GM12873 (cell line): Measurements from ENCODE around the gene FRMPD1.

Experiments
- TF ChIP-seq, protein P1 (sequence below): IDR thresholded peaks from 2 replicates; pipeline ENCODE4 v1.5.1; 2012; ENCODE audit warnings: low read depth, mild to moderate bottlenecking, moderate library complexity, low read length, control low read depth; ENCODE audit not compliant: insufficient read depth; ENCODE audit errors: missing control alignments

FRMPD1 gene

DNA sequence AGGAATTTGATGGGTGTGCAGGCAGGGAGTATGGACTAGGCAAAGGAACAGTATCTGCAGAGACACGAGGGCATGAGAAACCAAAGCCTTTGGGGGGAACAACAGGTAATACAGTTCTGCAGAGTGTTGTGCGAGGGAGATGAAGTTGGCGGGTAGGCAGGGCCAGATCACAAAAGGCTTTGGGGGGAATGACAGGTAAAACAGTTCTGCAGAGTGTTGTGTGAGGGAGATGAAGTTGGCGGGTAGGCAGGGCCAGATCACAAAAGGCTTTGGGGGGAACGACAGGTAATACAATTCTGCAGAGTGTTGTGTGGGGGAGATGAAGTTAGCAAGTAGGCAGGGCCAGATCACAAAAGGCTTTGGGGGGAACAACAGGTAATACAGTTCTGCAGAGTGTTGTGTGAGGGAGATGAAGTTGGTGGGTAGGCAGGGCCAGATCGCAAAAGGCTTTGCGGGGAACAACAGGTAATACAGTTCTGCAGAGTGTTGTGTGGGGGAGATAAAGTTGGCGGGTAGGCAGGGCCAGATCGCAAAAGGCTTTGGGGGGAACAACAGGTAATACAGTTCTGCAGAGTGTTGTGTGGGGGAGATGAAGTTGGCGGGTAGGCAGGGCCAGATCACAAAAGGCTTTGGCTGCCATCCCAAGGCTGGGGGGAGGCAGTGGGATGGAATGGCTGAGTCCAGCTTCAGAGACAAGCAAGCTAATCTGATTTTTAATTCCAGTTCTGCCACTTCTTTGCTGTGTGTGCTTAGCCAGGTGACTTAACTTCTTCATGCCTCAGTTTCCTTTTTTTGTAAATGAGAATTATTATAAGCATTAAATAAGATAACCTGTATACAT is 33.0 kb downstream of the FRMPD1 start:
- TF ChIP-seq, protein P1, sequence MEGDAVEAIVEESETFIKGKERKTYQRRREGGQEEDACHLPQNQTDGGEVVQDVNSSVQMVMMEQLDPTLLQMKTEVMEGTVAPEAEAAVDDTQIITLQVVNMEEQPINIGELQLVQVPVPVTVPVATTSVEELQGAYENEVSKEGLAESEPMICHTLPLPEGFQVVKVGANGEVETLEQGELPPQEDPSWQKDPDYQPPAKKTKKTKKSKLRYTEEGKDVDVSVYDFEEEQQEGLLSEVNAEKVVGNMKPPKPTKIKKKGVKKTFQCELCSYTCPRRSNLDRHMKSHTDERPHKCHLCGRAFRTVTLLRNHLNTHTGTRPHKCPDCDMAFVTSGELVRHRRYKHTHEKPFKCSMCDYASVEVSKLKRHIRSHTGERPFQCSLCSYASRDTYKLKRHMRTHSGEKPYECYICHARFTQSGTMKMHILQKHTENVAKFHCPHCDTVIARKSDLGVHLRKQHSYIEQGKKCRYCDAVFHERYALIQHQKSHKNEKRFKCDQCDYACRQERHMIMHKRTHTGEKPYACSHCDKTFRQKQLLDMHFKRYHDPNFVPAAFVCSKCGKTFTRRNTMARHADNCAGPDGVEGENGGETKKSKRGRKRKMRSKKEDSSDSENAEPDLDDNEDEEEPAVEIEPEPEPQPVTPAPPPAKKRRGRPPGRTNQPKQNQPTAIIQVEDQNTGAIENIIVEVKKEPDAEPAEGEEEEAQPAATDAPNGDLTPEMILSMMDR = no peak

DNA sequence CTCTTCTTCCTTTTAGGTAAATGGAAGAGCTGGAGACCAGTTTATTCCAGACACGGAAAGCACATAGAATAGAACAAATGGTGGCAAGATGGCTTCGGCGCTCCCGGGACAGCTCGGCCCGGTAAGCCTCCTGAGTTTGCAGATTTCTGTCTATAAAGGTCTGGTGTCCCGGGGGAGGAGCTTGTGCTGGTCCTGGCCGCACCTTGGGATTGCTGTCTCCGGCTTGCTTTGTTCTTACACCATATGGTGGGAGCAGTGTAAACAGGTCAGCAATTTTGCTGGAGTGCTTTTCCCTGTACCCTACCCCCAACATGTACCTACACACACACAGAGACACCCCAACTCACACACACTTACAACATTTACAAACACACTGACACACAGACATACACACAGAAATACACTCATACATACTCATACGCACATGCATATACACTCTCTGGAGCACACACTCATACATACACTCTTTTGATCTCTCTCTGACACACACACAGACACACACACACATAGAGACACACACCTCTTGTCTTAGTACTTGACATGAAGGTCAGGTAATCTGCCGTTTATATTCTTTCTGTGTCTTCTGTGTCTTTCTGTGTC is 42.0 kb downstream of the FRMPD1 start:
- TF ChIP-seq, protein P1 = no peak

DNA sequence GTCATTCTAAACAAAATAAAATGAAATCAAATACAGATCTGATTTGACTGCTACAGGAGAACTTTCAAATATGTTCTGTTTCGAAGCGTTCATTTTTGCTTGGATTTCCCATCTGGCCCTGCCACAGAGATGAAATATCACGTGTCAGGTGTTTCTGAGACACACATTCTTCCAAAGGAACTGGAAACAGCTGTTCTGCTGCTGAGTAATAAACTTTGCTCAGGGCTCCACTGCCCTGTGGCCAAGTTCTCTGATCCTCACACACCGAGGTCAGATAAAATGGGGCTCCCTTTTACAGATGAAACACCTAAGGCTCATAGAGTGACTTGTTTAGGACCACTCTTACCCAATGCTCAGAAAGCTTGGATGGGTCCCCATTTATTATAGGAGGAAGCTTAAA is 42.5 kb downstream of the FRMPD1 start:
- TF ChIP-seq, protein P1 = no peak

DNA sequence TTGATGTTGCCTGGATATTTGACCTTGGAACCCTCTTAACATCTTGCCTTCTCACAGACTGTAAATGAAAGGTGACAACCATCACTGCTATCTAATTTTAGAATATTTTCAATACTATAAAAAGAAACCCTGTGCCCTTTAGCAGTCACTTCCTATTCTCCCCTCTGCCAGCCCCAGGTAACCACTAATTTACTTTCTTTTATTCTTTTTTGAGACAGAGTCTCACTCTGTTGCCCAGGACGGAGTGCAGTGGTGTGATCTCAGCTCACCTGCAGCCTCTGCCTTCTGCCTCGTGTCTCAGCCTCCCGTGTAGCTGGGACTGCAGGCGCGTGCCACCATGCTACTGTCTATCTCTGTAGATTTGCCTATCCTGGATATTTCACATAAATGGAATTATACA is 43.6 kb downstream of the FRMPD1 start:
- TF ChIP-seq, protein P1 = no peak

DNA sequence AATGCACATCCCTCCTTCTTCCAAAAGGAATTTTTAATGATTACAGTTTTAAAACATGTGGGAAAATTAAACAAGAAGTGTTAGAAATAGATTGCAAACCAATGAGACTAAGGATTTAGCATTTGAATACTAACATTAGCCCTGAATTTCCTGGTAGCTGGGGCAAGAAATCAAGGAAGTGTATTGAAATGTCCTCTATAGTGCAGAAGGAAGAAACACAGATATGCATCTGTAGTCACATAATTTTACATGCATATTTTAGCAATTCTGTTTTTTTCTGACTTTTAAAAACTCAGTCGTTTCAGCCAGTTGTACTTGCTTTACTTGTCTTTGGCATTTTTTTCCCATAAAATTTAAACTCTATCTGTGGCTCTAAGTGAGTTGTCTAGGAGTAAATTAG is 45.8 kb downstream of the FRMPD1 start:
- TF ChIP-seq, protein P1 = no peak

GRCh38 chr9:37700131-37700530 is 49.4 kb downstream of the FRMPD1 start:
- TF ChIP-seq, protein P1 = no peak

GRCh38 chr9:37700900-37701299 is 50.1 kb downstream of the FRMPD1 start:
- TF ChIP-seq, protein P1 = no peak
